B cell (primary cell): ENCODE measurements around the gene METTL25.

Experiments used
- EZH2 ChIP-seq: IDR thresholded peaks from 2 replicates; pipeline ENCODE4 v1.6.1; 2012; ENCODE audit warnings: borderline replicate concordance, low read depth, mild to moderate bottlenecking, moderate library complexity, low read length; ENCODE audit not compliant: insufficient read depth, poor library complexity, severe bottlenecking
- TF ChIP-seq, protein P1 (sequence below): fragments of 200-600 bp; IDR thresholded peaks from one replicate; pipeline ENCODE4 v1.8.0; 2022; ENCODE audit warnings: antibody characterized with exemption, mild to moderate bottlenecking

DNA sequence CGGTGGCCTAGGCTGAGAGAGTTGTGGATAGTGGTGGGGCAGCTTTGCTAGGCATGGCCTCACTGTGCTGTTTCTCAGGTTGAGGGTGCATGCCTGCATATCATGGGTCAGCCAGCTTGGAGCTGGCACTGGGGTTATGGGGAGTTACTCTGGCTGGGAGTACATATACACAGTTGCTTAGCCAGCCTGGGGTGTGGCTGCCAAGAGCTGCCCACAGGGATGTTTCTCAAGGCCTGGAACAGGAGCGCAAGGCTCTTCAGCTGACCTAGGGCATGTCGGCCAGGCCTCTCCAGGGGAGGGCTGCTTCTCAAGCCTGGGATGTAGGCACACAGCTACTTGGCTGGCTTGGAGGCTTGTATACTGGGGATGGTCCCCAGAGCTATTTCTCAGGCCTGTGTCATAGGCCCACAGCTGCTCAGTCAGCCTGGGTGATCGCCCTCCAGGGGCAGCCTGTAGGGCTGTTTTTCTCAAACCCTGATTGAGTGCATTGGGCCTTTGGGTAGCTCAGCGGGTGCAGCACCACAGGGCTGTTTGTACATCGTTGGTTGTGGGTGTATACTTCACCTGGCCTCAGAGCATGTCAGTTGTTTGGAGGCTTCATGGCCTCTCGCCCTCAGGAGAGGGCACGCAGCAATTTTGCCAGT, 114.9 kb downstream of the METTL25 start:
- TF ChIP-seq, protein P1, sequence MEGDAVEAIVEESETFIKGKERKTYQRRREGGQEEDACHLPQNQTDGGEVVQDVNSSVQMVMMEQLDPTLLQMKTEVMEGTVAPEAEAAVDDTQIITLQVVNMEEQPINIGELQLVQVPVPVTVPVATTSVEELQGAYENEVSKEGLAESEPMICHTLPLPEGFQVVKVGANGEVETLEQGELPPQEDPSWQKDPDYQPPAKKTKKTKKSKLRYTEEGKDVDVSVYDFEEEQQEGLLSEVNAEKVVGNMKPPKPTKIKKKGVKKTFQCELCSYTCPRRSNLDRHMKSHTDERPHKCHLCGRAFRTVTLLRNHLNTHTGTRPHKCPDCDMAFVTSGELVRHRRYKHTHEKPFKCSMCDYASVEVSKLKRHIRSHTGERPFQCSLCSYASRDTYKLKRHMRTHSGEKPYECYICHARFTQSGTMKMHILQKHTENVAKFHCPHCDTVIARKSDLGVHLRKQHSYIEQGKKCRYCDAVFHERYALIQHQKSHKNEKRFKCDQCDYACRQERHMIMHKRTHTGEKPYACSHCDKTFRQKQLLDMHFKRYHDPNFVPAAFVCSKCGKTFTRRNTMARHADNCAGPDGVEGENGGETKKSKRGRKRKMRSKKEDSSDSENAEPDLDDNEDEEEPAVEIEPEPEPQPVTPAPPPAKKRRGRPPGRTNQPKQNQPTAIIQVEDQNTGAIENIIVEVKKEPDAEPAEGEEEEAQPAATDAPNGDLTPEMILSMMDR: no peak
- TF ChIP-seq EZH2: no peak
